ENCODE results near the gene PIP4K2B. TPM values are rescaled to one million over a fixed set of nuclear protein-coding genes. Genes with fewer than 3 reads are reported as not detected.

Gene PIP4K2B
- total and polyA plus RNA-seq, 4 donors: 16.1 to 42.3 (median 29.2) TPM

DNA sequence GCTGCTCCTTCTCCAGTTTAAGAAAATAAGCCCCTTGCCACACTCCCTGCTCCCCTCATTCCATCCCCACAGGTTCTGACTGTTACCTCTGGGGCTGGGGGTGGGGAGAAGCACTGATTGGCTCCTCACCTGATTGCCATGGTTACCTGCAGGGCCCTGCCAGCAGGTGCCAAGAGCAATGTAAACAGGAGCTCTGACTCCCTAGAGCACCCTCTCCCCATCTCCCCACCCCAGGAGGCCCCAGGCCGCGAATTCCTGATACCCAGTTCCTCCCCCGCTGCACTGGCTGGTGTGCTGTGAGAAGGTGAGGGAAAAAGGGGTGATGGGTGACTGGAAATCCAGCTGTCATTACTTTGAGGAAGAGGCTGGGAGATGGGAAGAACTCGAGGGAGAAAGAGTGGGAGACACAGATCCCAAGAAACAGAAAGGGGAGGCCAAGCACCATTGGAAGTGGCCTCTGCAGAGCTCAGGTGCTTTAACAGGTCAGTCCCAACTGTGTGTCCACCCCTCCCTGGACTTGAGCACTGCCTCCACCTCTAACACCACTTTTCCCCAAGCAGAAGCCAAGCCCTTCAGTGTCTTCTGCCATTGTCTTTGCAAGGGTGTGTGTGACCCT, 55.7 kb downstream of the PIP4K2B start:
- Histone ChIP-seq H3K27ac (ENCODE audit: low read depth in 1 of 2, low read length in 1 of 2) (peak overlapping the region in 1 of 2 donors; percentile 42), H3K4me3 (no peak overlapping the region), H3K9ac (ENCODE audit: insufficient read depth in 1 of 2, low read length in 2 of 2) (peak overlapping the region in 1 of 2 donors; percentile 25), H3K36me3 (ENCODE audit: control insufficient read depth in 4 of 4, insufficient read depth in 4 of 4, low read length in 4 of 4) (peaks cover 0 to 14% (median 10%) of the 10 kb centered on the region in 4 donors), H3K4me1 (ENCODE audit: control insufficient read depth in 5 of 5, insufficient read depth in 5 of 5, low read length in 5 of 5) (peaks cover 9 to 62% (median 29%) of the 10 kb centered on the region in 5 donors), H3K27me3 (ENCODE audit: control insufficient read depth in 3 of 3, insufficient read depth in 3 of 3, low read length in 2 of 3) (no peaks in the 10 kb centered on the region), H3K9me3 (ENCODE audit: control insufficient read depth in 4 of 4, insufficient read depth in 3 of 4, low read length in 3 of 4) (no peaks in the 10 kb centered on the region)
- DNase-seq (peak; percentile 64 to 84 (median 74)), ATAC-seq (ENCODE audit: insufficient read depth, low FRiP score) (no peak)
- WGBS, 2 donors: 65 to 73% methylated on average over 4 of the region's 4 CpGs
- TF ChIP-seq, protein P1, sequence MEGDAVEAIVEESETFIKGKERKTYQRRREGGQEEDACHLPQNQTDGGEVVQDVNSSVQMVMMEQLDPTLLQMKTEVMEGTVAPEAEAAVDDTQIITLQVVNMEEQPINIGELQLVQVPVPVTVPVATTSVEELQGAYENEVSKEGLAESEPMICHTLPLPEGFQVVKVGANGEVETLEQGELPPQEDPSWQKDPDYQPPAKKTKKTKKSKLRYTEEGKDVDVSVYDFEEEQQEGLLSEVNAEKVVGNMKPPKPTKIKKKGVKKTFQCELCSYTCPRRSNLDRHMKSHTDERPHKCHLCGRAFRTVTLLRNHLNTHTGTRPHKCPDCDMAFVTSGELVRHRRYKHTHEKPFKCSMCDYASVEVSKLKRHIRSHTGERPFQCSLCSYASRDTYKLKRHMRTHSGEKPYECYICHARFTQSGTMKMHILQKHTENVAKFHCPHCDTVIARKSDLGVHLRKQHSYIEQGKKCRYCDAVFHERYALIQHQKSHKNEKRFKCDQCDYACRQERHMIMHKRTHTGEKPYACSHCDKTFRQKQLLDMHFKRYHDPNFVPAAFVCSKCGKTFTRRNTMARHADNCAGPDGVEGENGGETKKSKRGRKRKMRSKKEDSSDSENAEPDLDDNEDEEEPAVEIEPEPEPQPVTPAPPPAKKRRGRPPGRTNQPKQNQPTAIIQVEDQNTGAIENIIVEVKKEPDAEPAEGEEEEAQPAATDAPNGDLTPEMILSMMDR (IDR thresholded peaks at IDR 0.05; ENCODE audit: control extremely low read depth, extremely low read depth): no peak

DNA sequence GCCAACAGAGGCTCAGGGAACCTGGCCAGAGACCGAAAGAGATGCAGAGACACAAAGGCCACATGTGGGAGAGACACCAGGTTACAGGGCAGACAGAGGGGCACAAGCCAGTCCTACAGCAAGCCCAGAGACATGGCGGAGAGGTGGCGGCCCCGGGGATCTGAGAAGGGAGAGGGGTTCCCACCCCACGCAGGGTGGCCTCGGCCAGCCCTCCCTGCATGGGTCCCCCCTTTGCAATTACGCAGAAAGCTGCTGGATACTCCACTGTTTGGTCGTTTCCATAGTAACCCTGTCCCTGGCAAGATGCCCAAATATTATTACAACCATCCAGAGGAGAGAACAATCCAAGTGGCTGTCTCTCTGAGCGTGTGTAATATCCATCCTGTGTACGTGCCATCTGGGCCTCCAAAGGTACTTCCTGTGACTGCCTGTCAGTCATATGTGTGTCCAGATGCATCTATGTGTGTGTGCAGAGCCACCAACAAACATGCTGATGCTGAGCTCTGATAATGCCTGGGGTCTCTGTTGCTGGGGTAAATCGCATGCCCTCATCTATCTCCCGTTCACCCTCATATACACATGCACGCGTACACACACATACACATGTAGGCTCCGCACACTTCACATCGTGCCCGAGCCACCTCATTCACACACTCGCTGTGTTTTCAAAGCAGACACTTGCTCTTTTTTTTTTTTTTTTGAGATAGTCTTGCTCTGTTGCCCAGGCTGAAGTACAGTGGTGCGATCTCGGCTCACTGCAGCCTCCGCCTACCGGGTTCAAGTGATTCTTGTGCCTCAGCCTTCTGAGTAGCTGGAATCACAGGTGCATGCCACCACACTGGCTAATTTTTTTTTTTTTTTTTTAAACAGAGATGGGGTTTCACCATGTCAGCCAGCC, 56.7 kb downstream of the PIP4K2B start:
- TF ChIP-seq, protein P1 (IDR thresholded peaks at IDR 0.05; ENCODE audit: control extremely low read depth, extremely low read depth): no peak
- 39 to 67% methylated on average over 22 of the region's 22 CpGs for WGBS, 2 donors
- Histone ChIP-seq H3K27me3 (ENCODE audit: control insufficient read depth in 3 of 3, insufficient read depth in 3 of 3, low read length in 2 of 3) (no peaks in the 10 kb centered on the region), H3K4me3 (no peak overlapping the region), H3K9me3 (ENCODE audit: control insufficient read depth in 4 of 4, insufficient read depth in 3 of 4, low read length in 3 of 4) (no peaks in the 10 kb centered on the region), H3K4me1 (ENCODE audit: control insufficient read depth in 5 of 5, insufficient read depth in 5 of 5, low read length in 5 of 5) (peaks cover 9 to 58% (median 29%) of the 10 kb centered on the region in 5 donors), H3K36me3 (ENCODE audit: control insufficient read depth in 4 of 4, insufficient read depth in 4 of 4, low read length in 4 of 4) (peaks cover 0 to 22% (median 16%) of the 10 kb centered on the region in 4 donors), H3K27ac (ENCODE audit: low read depth in 1 of 2, low read length in 1 of 2) (peak overlapping the region; percentile 46 to 95), H3K9ac (ENCODE audit: insufficient read depth in 1 of 2, low read length in 2 of 2) (peak overlapping the region; percentile 7 to 74)
- ATAC-seq (ENCODE audit: insufficient read depth, low FRiP score) (no peak), DNase-seq (peak; percentile 96 to 100 (median 98))

DNA sequence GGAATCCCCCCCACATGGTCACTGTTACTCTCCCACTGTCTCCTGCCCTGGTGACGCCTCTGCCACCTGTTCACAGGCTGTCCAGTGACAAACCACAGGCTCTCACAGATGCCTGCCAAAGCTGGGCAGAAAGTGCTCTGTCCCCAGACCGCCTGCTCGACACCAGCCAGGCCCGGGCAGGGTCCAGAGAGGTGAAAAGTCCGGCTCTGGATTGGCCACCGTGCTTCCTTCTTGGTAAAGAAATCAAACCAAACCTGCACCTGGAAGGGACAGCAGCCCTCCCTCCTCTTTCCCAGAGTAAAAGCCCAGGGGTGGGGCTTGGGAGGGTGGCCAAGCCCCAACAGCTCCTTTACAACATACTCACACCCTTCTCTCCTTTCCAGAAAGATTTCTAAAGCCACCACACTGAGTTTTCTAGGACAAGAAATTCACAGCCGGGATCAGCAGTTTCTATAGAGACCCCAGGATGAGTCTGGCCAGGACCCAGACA, 57.4 kb downstream of the PIP4K2B start:
- Histone ChIP-seq H3K4me1 (ENCODE audit: control insufficient read depth in 5 of 5, insufficient read depth in 5 of 5, low read length in 5 of 5) (peaks cover 9 to 57% (median 29%) of the 10 kb centered on the region in 5 donors), H3K4me3 (no peak overlapping the region)

More for the DNA sequence above, 57.4 kb downstream of the PIP4K2B start:
- Histone ChIP-seq H3K36me3 (ENCODE audit: control insufficient read depth in 4 of 4, insufficient read depth in 4 of 4, low read length in 4 of 4) (peaks cover 0 to 27% (median 19%) of the 10 kb centered on the region in 4 donors), H3K27ac (ENCODE audit: low read depth in 1 of 2, low read length in 1 of 2) (peak overlapping the region; percentile 46 to 95), H3K27me3 (ENCODE audit: control insufficient read depth in 3 of 3, insufficient read depth in 3 of 3, low read length in 2 of 3) (no peaks in the 10 kb centered on the region), H3K9ac (ENCODE audit: insufficient read depth in 1 of 2, low read length in 2 of 2) (peak overlapping the region; percentile 7 to 74), H3K9me3 (ENCODE audit: control insufficient read depth in 4 of 4, insufficient read depth in 3 of 4, low read length in 3 of 4) (no peaks in the 10 kb centered on the region)
- 47 to 63% methylated on average over 7 of the region's 7 CpGs for WGBS, 2 donors
- TF ChIP-seq, protein P1 (IDR thresholded peaks at IDR 0.05; ENCODE audit: control extremely low read depth, extremely low read depth): no peak
- ATAC-seq (ENCODE audit: insufficient read depth, low FRiP score) (peak; percentile 6), DNase-seq (peak in 2 of 3 donors; percentile 91)

Measured in lung (tissue), 12 donors.